Endothelial cell of umbilical vein (primary cell): Measurements from ENCODE around the gene MCM3. TPM values are rescaled to one million over a fixed set of nuclear protein-coding genes. Genes with fewer than 3 reads are reported as not detected.
A peak's percentile ranks its signal among the peaks of the same experiment; 100 is the strongest.

Experiments used
- BruUV-seq: library from RNA; stranded (reverse); fragments of 400-500 nt; replicated peaks from 2 replicates; lab custom pipeline; 2021; lab: Mats Ljungman, UMichigan
- CTCF ChIA-PET: fragments of 300-600, 350-600 bp; sonication (Branson Sonifier 250); formaldehyde crosslinking; loops from one replicate; lab custom pipeline; 2021; ENCODE audit warnings: antibody characterized with exemption, inconsistent platforms; lab: Charles Lee
- POLR2A ChIA-PET: fragments of 300-600, 350-600 bp; sonication (Branson Sonifier 250); formaldehyde crosslinking; loops from one replicate; lab custom pipeline; 2021; ENCODE audit warnings: antibody characterized with exemption, inconsistent platforms; lab: Charles Lee
- DNase-seq: peaks from one replicate; pipeline ENCODE4 v3.0.0-alpha.2; 2011; ENCODE audit warnings: low read depth, low spot score
- FAIRE-seq: peaks from 2 replicates; lab custom pipeline; 2011; peaks lifted over from hg19 to GRCh38; lab: Jason Lieb, UNC
- H2AFZ ChIP-seq: 2 replicates; pipeline ENCODE4 v1.6.0; 2012; ENCODE audit warnings: low read depth, low read length, control low read depth, inconsistent platforms
- H3K27ac ChIP-seq: 2 replicates; pipeline ENCODE4 v1.5.1; 2011; ENCODE audit warnings: low read depth, mild to moderate bottlenecking, control low read depth, low read length, moderate library complexity; ENCODE audit not compliant: insufficient read depth
- H3K27me3 ChIP-seq, 2 experiments: 2 replicates each; pipeline versions ENCODE4 v1.6.0 to v1.6.1; 2011; ENCODE audit warnings: low read length in 2 of 2, mixed read lengths in 1 of 2; ENCODE audit not compliant: control insufficient read depth in 2 of 2, insufficient read depth in 2 of 2
- H3K36me3 ChIP-seq, 2 experiments: 2 replicates in 1 of 2; 3 replicates in 1 of 2; pipeline ENCODE4 v1.5.1; 2011; ENCODE audit warnings: low read length in 2 of 2, mild to moderate bottlenecking in 1 of 2, moderate library complexity in 1 of 2; ENCODE audit not compliant: control insufficient read depth in 2 of 2, insufficient read depth in 2 of 2; ENCODE audit errors: extremely low read depth in 1 of 2
- H3K4me1 ChIP-seq: 3 replicates; pipeline ENCODE4 v1.5.1; 2011; ENCODE audit warnings: mild to moderate bottlenecking, low read length; ENCODE audit not compliant: control insufficient read depth, insufficient read depth; ENCODE audit errors: extremely low read depth
- H3K4me2 ChIP-seq: 2 replicates; pipeline ENCODE4 v1.6.1; 2011; ENCODE audit warnings: low read length, control low read depth, mixed read lengths; ENCODE audit not compliant: insufficient read depth
- H3K4me3 ChIP-seq, 3 experiments: fragments of 200-600 bp in 1 of 3; sonication (generic), shearing (Covaris generic) in 1 of 3; replicated peaks in 1 of 3; 2 replicates each; pipeline ENCODE4 v1.5.1; 2011 to 2016; ENCODE audit warnings: control low read depth in 3 of 3, low read length in 3 of 3, mild to moderate bottlenecking in 2 of 3, inconsistent platforms in 1 of 3, low read depth in 1 of 3, moderate library complexity in 1 of 3; ENCODE audit not compliant: insufficient read depth in 1 of 3
- H3K79me2 ChIP-seq: 2 replicates; pipeline ENCODE4 v1.6.0; 2012; ENCODE audit warnings: low read length, inconsistent platforms; ENCODE audit not compliant: control insufficient read depth, insufficient read depth
- H3K9ac ChIP-seq: replicated peaks from 2 replicates; pipeline ENCODE3; 2011; ENCODE audit warnings: low read length, control low read depth; ENCODE audit not compliant: insufficient read depth; ENCODE audit errors: extremely low read depth
- H3K9me1 ChIP-seq: replicated peaks from 3 replicates; pipeline ENCODE4 v1.6.0; 2011; ENCODE audit warnings: mild to moderate bottlenecking, low read length; ENCODE audit not compliant: control insufficient read depth, insufficient read depth; ENCODE audit errors: extremely low read depth
- H3K9me3 ChIP-seq: replicated peaks from 2 replicates; pipeline ENCODE4 v1.5.1; 2012; ENCODE audit warnings: low read length, inconsistent platforms; ENCODE audit not compliant: control insufficient read depth, insufficient read depth
- H4K20me1 ChIP-seq: replicated peaks from 2 replicates; pipeline ENCODE3; 2011; ENCODE audit warnings: mild to moderate bottlenecking, low read length; ENCODE audit not compliant: control insufficient read depth, insufficient read depth; ENCODE audit errors: extremely low read depth
- EZH2 ChIP-seq: IDR thresholded peaks from 2 replicates; pipeline ENCODE4 v1.6.1; 2012; ENCODE audit warnings: borderline replicate concordance, low read depth, mild to moderate bottlenecking, moderate library complexity, low read length, inconsistent platforms; ENCODE audit not compliant: severe bottlenecking
- GATA2 ChIP-seq: IDR thresholded peaks from 2 replicates; pipeline ENCODE4 v1.7.0; 2011; ENCODE audit warnings: low read depth, mild to moderate bottlenecking, moderate library complexity, mixed read lengths, low read length; ENCODE audit not compliant: insufficient read length, insufficient read depth
- JUN ChIP-seq: IDR thresholded peaks from 2 replicates; pipeline ENCODE4 v1.6.1; 2011; ENCODE audit warnings: borderline replicate concordance, low read depth; ENCODE audit not compliant: insufficient read length, insufficient read depth
- MYC ChIP-seq: IDR thresholded peaks from one replicate; pipeline ENCODE4 v1.6.1; 2011; ENCODE audit warnings: mild to moderate bottlenecking, low read depth, low read length
- POLR2A ChIP-seq: IDR thresholded peaks from 2 replicates; pipeline ENCODE4 v1.6.1; 2012; ENCODE audit warnings: low read depth, mild to moderate bottlenecking, control low read depth, low read length
- POLR2AphosphoS5 ChIP-seq: IDR thresholded peaks from 2 replicates; pipeline ENCODE4 v1.6.1; 2012; ENCODE audit warnings: low read depth, mild to moderate bottlenecking, control low read depth, low read length, moderate library complexity; ENCODE audit not compliant: insufficient read depth
- dilution Hi-C: fragments of 300-500 bp; cut with MboI; formaldehyde crosslinking; loops from one replicate; pipeline ENCODE4 v1.15.0; 2019; ENCODE audit warnings: low sequenced_read_pairs; ENCODE audit not compliant: extremely low pct_ligation_motif_present
- intact Hi-C: fragments of 100-400 bp; cut with micrococcal nuclease; formaldehyde crosslinking; loops from one replicate; pipeline ENCODE4 v1.10.0; 2022
- polyA plus RNA-seq, 4 experiments: library from polyadenylated mRNA; depleted of rRNA in 3 of 4; stranded (reverse) in 3 of 4; unstranded in 1 of 4; fragments of >200 nt; gene quantifications; 2 replicates each; pipeline versions ENCODE4 v1.2.1 to v1.2.3, GENCODE V29; 2011 to 2012; ENCODE audit warnings: missing spikeins in 1 of 4
- total RNA-seq: library from RNA; stranded (reverse); gene quantifications from 2 replicates; pipeline ENCODE4 v1.2.3, GENCODE V29; 2021

The MCM3 gene
- total and polyA plus RNA-seq, 2 donors (not counting 3 experiments of a cell fraction or from before 2014, with no cell fraction given) = 57.2 to 81.6 TPM

DNA sequence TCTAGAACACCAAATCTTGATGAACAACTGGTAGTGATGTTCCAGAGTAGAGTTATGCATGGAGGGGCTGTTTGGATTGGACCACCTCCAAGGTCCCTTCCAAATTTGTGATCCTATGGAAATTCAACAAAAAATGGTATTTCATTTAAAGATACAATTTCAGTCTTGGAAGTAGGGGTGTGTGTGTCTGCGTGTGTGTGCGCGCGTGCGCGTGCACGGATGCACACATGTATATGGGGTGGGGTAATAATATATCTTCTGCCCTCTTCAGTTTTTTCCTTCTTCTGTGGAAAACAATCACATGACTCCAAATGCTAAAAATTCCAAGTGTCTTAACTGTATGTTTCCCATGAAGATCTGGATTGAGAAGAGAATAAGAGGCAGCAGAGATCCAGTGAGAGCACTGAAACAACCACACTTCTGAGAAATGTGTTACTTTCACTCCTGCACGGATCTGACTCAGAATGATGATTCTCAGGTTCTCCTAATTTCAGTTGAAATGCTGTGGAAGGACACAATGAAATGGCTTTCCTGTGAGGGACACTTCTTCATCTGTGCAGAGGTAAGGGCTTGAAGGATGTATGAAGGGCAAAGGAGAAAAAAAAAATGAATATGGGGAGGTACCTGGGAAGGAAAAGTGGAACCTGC, 29.7 kb downstream of the MCM3 start:
- H3K9me3 ChIP-seq = no peaks in the 10 kb centered on the region
- dilution Hi-C loops (no loop called here), intact Hi-C loops (no loop called here)
- no peaks in the 10 kb centered on the region for H3K36me3 ChIP-seq
- FAIRE-seq (peak; percentile 4), DNase-seq (no peak)
- no peaks in the 10 kb centered on the region for H4K20me1 ChIP-seq
- H3K9ac ChIP-seq = no peak overlapping the region
- BruUV-seq = no TSS peak
- H3K27me3 ChIP-seq = peaks cover 8 to 9% of the 10 kb centered on the region in 2 experiments
- CTCF ChIA-PET = interaction anchor here (0.7 kb wide), 1 partner anchor 145 kb away, joined by 3 read pairs; no protein-coding TSS in a partner anchor
- no peaks in the 10 kb centered on the region for H3K4me1 ChIP-seq
- TF ChIP-seq GATA2 (no peak), POLR2AphosphoS5 (no peak), MYC (no peak), EZH2 (no peak), POLR2A (no peak), JUN (no peak)
- no peak overlapping the region for H3K27ac ChIP-seq
- H3K79me2 ChIP-seq = no peaks in the 10 kb centered on the region
- no peak overlapping the region for H3K4me2 ChIP-seq
- POLR2A ChIA-PET = no interaction called here
- H2AFZ ChIP-seq = no peak overlapping the region
- H3K9me1 ChIP-seq = no peaks in the 10 kb centered on the region
- no peak overlapping the region for H3K4me3 ChIP-seq

GRCh38 chr6:52253494-52253893, 31.0 kb downstream of the MCM3 start:
- ChIA-PET POLR2A (interaction anchor here (0.6 kb wide), 1 partner anchor 1672 kb away, joined by 4 read pairs; no protein-coding TSS in a partner anchor), CTCF (interaction anchor here (0.8 to 1.8 kb wide), 3 partner anchors 8 to 90 kb away, joined by 3 to 6 read pairs (median 4); no protein-coding TSS in a partner anchor)
- no peaks in the 10 kb centered on the region for H3K9me3 ChIP-seq
- no peaks in the 10 kb centered on the region for H4K20me1 ChIP-seq
- no TSS peak for BruUV-seq
- no peak overlapping the region for H3K27ac ChIP-seq
- dilution Hi-C loops = no loop called here
- no peaks in the 10 kb centered on the region for H3K9me1 ChIP-seq
- H3K27me3 ChIP-seq = peaks cover 9 to 11% of the 10 kb centered on the region in 2 experiments
- no peak overlapping the region for H2AFZ ChIP-seq
- no peaks in the 10 kb centered on the region for H3K36me3 ChIP-seq
- no peaks in the 10 kb centered on the region for H3K4me1 ChIP-seq
- no peak for DNase-seq
- TF ChIP-seq MYC = no peak
- TF ChIP-seq JUN = no peak
- TF ChIP-seq POLR2AphosphoS5 = no peak
- no peak overlapping the region for H3K9ac ChIP-seq
- intact Hi-C loops = no loop called here
- H3K4me3 ChIP-seq = no peak overlapping the region
- H3K4me2 ChIP-seq = no peak overlapping the region
- no peaks in the 10 kb centered on the region for H3K79me2 ChIP-seq
- no peak for FAIRE-seq
